ENCODE data around the gene NEDD4L. TPM values are rescaled to one million over a fixed set of nuclear protein-coding genes. Genes with fewer than 3 reads are reported as not detected.

The NEDD4L gene
- total and polyA plus RNA-seq, 9 donors, result 24.8 to 43.1 (median 34.0) TPM

- DNase-seq, result no peak
- WGBS (ENCODE audit: insufficient coverage), result no CpG with 5 or more reads among the region's 5 CpGs
- H3K36me3 ChIP-seq (ENCODE audit: control insufficient read depth, insufficient read depth, low read length), result no peaks in the 10 kb centered on the region
- no peak overlapping the region for H3K4me3 ChIP-seq (ENCODE audit: low read length)
- no peaks in the 10 kb centered on the region for H3K27me3 ChIP-seq (ENCODE audit: control insufficient read depth, insufficient read depth, low read length)
- H3K9me3 ChIP-seq (replicated peaks; ENCODE audit: control insufficient read depth, low read depth, low read length), result no peaks in the 10 kb centered on the region
- H3K4me1 ChIP-seq (ENCODE audit: control insufficient read depth, insufficient read depth, low read length), result peaks cover 3% of the 10 kb centered on the region
- H3K27ac ChIP-seq (ENCODE audit: low read length), result no peak overlapping the region
Measured at GRCh38 chr18:58201268-58201667, 157.2 kb downstream of the NEDD4L start.

- Histone ChIP-seq H3K9me3 (replicated peaks; ENCODE audit: control insufficient read depth, low read depth, low read length) (no peaks in the 10 kb centered on the region), H3K4me3 (ENCODE audit: low read length) (no peak overlapping the region), H3K27ac (ENCODE audit: low read length) (no peak overlapping the region), H3K27me3 (ENCODE audit: control insufficient read depth, insufficient read depth, low read length) (no peaks in the 10 kb centered on the region), H3K36me3 (ENCODE audit: control insufficient read depth, insufficient read depth, low read length) (no peaks in the 10 kb centered on the region), H3K4me1 (ENCODE audit: control insufficient read depth, insufficient read depth, low read length) (no peaks in the 10 kb centered on the region)
- no peak for DNase-seq
- 36% methylated on average over 4 of the region's 11 CpGs for WGBS (ENCODE audit: insufficient coverage)
Measured at GRCh38 chr18:58201733-58202730, 158.0 kb downstream of the NEDD4L start.

GRCh38 chr18:58204776-58205442 is 160.9 kb downstream of the NEDD4L start:
- H3K27me3 ChIP-seq (ENCODE audit: control insufficient read depth, insufficient read depth, low read length), result no peaks in the 10 kb centered on the region
- H3K27ac ChIP-seq (ENCODE audit: low read length), result no peak overlapping the region
- no peaks in the 10 kb centered on the region for H3K36me3 ChIP-seq (ENCODE audit: control insufficient read depth, insufficient read depth, low read length)
- DNase-seq, result no peak
- H3K4me3 ChIP-seq (ENCODE audit: low read length), result no peak overlapping the region
- WGBS (ENCODE audit: insufficient coverage), result 83% methylated on average over 1 of the region's 3 CpGs
- H3K4me1 ChIP-seq (ENCODE audit: control insufficient read depth, insufficient read depth, low read length), result peaks cover 2% of the 10 kb centered on the region
- no peaks in the 10 kb centered on the region for H3K9me3 ChIP-seq (replicated peaks; ENCODE audit: control insufficient read depth, low read depth, low read length)

- H3K27ac ChIP-seq (ENCODE audit: low read length), result no peak overlapping the region
- WGBS (ENCODE audit: insufficient coverage), result 100% methylated on average over 3 of the region's 6 CpGs
- no peak overlapping the region for H3K4me3 ChIP-seq (ENCODE audit: low read length)
- no peaks in the 10 kb centered on the region for H3K36me3 ChIP-seq (ENCODE audit: control insufficient read depth, insufficient read depth, low read length)
- H3K9me3 ChIP-seq (replicated peaks; ENCODE audit: control insufficient read depth, low read depth, low read length), result no peaks in the 10 kb centered on the region
- peaks cover 2% of the 10 kb centered on the region for H3K4me1 ChIP-seq (ENCODE audit: control insufficient read depth, insufficient read depth, low read length)
- H3K27me3 ChIP-seq (ENCODE audit: control insufficient read depth, insufficient read depth, low read length), result no peaks in the 10 kb centered on the region
- no peak for DNase-seq
Measured at GRCh38 chr18:58205443-58206160, 161.6 kb downstream of the NEDD4L start.

DNA sequence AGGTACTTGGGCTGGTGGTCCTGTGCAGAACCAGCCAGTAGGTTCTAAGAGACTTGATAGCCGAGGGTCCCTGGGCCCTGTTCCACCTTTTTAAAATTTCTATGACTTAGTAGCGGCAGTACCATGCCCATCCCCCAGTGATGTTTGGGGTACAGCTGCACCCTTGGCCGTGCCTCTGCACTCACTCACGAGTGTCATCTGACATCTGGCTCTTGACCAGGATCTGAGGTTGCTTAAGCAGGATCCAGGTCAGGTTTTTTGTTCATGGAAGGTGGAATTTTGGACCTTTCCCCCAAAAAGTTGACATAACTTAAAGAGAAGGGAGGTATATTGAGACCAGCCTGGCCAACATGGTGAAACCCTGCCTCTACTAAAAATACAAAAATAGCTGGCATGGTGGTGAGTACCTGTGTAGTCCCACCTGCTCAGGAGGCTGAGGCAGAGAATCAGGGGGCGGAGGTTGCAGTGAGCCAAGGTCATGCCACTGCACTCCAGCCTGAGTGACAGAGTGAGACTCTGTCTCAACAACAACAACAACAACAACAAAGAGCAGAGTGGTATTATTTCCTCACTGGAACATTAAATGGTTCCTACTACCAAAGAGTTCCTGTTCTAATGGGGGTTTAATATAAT is 163.6 kb downstream of the NEDD4L start:
- no peaks in the 10 kb centered on the region for H3K27me3 ChIP-seq (ENCODE audit: control insufficient read depth, insufficient read depth, low read length)
- 94% methylated on average over 2 of the region's 5 CpGs for WGBS (ENCODE audit: insufficient coverage)
- H3K27ac ChIP-seq (ENCODE audit: low read length), result no peak overlapping the region

GRCh38 chr18:58208207-58208932 is 164.3 kb downstream of the NEDD4L start:
- H3K27ac ChIP-seq (ENCODE audit: low read length), result no peak overlapping the region
- WGBS (ENCODE audit: insufficient coverage), result 20% methylated on average over 1 of the region's 4 CpGs
- H3K9me3 ChIP-seq (replicated peaks; ENCODE audit: control insufficient read depth, low read depth, low read length), result no peaks in the 10 kb centered on the region
- H3K4me1 ChIP-seq (ENCODE audit: control insufficient read depth, insufficient read depth, low read length), result peaks cover 2% of the 10 kb centered on the region
- H3K4me3 ChIP-seq (ENCODE audit: low read length), result no peak overlapping the region
- DNase-seq, result no peak
- H3K27me3 ChIP-seq (ENCODE audit: control insufficient read depth, insufficient read depth, low read length), result no peaks in the 10 kb centered on the region
- H3K36me3 ChIP-seq (ENCODE audit: control insufficient read depth, insufficient read depth, low read length), result no peaks in the 10 kb centered on the region

More for the DNA sequence above, 163.6 kb downstream of the NEDD4L start:
- H3K36me3 ChIP-seq (ENCODE audit: control insufficient read depth, insufficient read depth, low read length), result no peaks in the 10 kb centered on the region
- no peaks in the 10 kb centered on the region for H3K9me3 ChIP-seq (replicated peaks; ENCODE audit: control insufficient read depth, low read depth, low read length)
- peaks cover 2% of the 10 kb centered on the region for H3K4me1 ChIP-seq (ENCODE audit: control insufficient read depth, insufficient read depth, low read length)
- H3K4me3 ChIP-seq (ENCODE audit: low read length), result no peak overlapping the region
- DNase-seq, result no peak

DNA sequence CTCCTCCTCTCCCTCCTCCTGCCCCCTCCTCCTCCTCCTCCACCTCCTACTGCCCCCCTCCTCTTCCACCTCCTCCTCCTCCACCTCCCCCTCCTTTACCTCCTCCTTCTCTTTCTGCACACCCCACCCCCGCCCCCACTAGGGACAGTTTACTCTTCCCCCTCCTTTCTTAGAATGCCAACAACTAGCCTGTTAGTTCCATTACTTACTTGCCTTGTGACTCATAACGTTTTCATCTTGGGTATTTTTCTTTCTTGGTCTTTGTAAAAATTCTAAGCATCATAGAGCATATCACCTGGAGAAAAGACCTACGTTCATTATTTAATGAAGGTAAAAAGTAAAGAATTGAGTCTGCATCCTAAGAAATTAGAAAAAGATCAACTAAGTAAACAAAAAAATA is 165.3 kb downstream of the NEDD4L start:
- no peaks in the 10 kb centered on the region for H3K9me3 ChIP-seq (replicated peaks; ENCODE audit: control insufficient read depth, low read depth, low read length)
- no peak overlapping the region for H3K27ac ChIP-seq (ENCODE audit: low read length)
- no peaks in the 10 kb centered on the region for H3K36me3 ChIP-seq (ENCODE audit: control insufficient read depth, insufficient read depth, low read length)
- no CpG with 5 or more reads among the region's 3 CpGs for WGBS (ENCODE audit: insufficient coverage)
- DNase-seq, result no peak
- no peak overlapping the region for H3K4me3 ChIP-seq (ENCODE audit: low read length)
- H3K27me3 ChIP-seq (ENCODE audit: control insufficient read depth, insufficient read depth, low read length), result no peaks in the 10 kb centered on the region
- peaks cover 2% of the 10 kb centered on the region for H3K4me1 ChIP-seq (ENCODE audit: control insufficient read depth, insufficient read depth, low read length)

DNA sequence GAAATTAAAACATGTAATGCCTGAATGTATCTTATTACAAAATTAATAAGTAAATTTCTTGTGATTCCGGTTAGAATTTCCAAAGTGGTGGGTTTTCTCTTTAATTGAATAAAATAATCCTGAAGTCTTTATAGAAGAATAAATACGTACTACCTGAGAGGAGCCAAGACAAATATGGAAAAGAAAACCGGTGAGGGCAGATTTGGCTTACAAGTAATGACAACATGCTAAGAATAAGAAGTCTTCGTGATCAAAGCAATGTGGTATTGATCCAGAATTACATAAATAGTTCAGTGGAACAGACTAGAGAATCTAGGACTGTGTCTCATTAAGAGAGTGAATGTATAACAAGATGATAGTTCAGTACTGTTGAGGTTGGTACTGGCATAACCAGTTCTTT is 167.5 kb downstream of the NEDD4L start:
- Histone ChIP-seq H3K4me1 (ENCODE audit: control insufficient read depth, insufficient read depth, low read length) (peaks cover 2% of the 10 kb centered on the region), H3K27ac (ENCODE audit: low read length) (no peak overlapping the region), H3K36me3 (ENCODE audit: control insufficient read depth, insufficient read depth, low read length) (no peaks in the 10 kb centered on the region), H3K27me3 (ENCODE audit: control insufficient read depth, insufficient read depth, low read length) (no peaks in the 10 kb centered on the region), H3K4me3 (ENCODE audit: low read length) (no peak overlapping the region), H3K9me3 (replicated peaks; ENCODE audit: control insufficient read depth, low read depth, low read length) (no peaks in the 10 kb centered on the region)
- WGBS (ENCODE audit: insufficient coverage), result 92% methylated on average over 2 of the region's 4 CpGs
- no peak for DNase-seq

DNA sequence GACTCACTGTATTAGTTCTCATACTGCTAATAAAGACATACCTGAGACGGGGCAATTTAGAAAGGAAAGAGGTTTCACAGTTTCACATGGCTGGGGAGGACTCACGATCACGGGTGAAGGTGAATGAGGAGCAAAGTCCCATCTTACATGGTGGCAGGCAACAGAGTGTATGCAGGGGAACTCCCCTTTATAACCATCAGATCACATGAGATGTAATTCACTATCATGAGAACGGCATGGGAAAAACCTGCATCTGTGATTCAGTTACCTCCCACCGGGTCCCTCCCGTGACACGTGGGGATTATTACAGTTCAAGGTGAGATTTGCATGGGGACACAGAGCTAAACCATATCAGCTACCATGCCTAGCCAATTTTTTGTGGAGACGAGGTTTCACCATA is 168.2 kb downstream of the NEDD4L start:
- no peaks in the 10 kb centered on the region for H3K27me3 ChIP-seq (ENCODE audit: control insufficient read depth, insufficient read depth, low read length)
- H3K4me3 ChIP-seq (ENCODE audit: low read length), result no peak overlapping the region
- WGBS (ENCODE audit: insufficient coverage), result 100% methylated on average over 1 of the region's 8 CpGs
- H3K9me3 ChIP-seq (replicated peaks; ENCODE audit: control insufficient read depth, low read depth, low read length), result no peaks in the 10 kb centered on the region
- no peak for DNase-seq
- H3K36me3 ChIP-seq (ENCODE audit: control insufficient read depth, insufficient read depth, low read length), result no peaks in the 10 kb centered on the region
- no peak overlapping the region for H3K27ac ChIP-seq (ENCODE audit: low read length)
- H3K4me1 ChIP-seq (ENCODE audit: control insufficient read depth, insufficient read depth, low read length), result peaks cover 2% of the 10 kb centered on the region
